HepG2 (cell line): Measurements from ENCODE around the gene SENP5. TPM values are rescaled to one million over a fixed set of nuclear protein-coding genes. Genes with fewer than 3 reads are reported as not detected.

Experiments
- CBX2 ChIP-seq, 2 experiments: fragments of 200-600 bp in 1 of 2; sonication (generic); formaldehyde crosslinking in 1 of 2; IDR thresholded peaks; 2 replicates each; pipeline versions ENCODE4 v1.7.0 to v1.8.1; 2018 to 2022; ENCODE audit warnings: low read depth in 2 of 2, low read length in 1 of 2, mild to moderate bottlenecking in 1 of 2, missing genetic modification reagents in 1 of 2
- DNMT3B ChIP-seq: conservative IDR thresholded peaks from 2 replicates; pipeline ENCODE4 v1.6.1; 2016; ENCODE audit warnings: missing biosample characterization, control low read depth
- ELF1 ChIP-seq: sonication (generic); formaldehyde crosslinking; IDR thresholded peaks from 2 replicates; pipeline ENCODE4 v1.4.0; 2020; ENCODE audit warnings: missing genetic modification reagents
- FOXJ3 ChIP-seq: sonication (generic); formaldehyde crosslinking; IDR thresholded peaks from 2 replicates; pipeline ENCODE4 v1.4.0; 2020; ENCODE audit warnings: missing genetic modification reagents, mild to moderate bottlenecking, borderline replicate concordance
- GABPA ChIP-seq, 2 experiments: IDR thresholded peaks; 2 replicates each; pipeline ENCODE4 v1.6.1; 2011 to 2016; ENCODE audit warnings: low read depth in 2 of 2, low read length in 1 of 2, missing biosample characterization in 1 of 2, missing genetic modification characterization in 1 of 2
- HBP1 ChIP-seq: IDR thresholded peaks from 2 replicates; pipeline ENCODE4 v1.6.1; 2016; ENCODE audit warnings: low read depth, control low read depth
- ISL2 ChIP-seq: sonication (generic); formaldehyde crosslinking; IDR thresholded peaks from 2 replicates; pipeline ENCODE4 v1.5.0; 2020; ENCODE audit warnings: missing genetic modification reagents
- NFAT5 ChIP-seq: sonication (generic); formaldehyde crosslinking; IDR thresholded peaks from 2 replicates; pipeline ENCODE4 v1.4.0; 2020; ENCODE audit warnings: missing genetic modification reagents
- PAWR ChIP-seq: sonication (generic); formaldehyde crosslinking; IDR thresholded peaks from 2 replicates; pipeline ENCODE4 v1.4.0; 2020; ENCODE audit warnings: missing genetic modification reagents, mild to moderate bottlenecking, borderline replicate concordance
- SAFB2 ChIP-seq: sonication (generic); formaldehyde crosslinking; IDR thresholded peaks from 2 replicates; pipeline ENCODE4 v1.5.1; 2020; ENCODE audit warnings: missing genetic modification reagents, low read depth, mild to moderate bottlenecking, borderline replicate concordance
- SP1 ChIP-seq, 2 experiments: fragments of 450-650 bp in 1 of 2; sonication (generic) in 1 of 2; formaldehyde crosslinking in 1 of 2; IDR thresholded peaks; 2 replicates each; pipeline versions ENCODE4 v1.4.0 to v1.6.1; 2016 to 2020; ENCODE audit warnings: missing genetic modification reagents in 1 of 2
- SUZ12 ChIP-seq: fragments of 150-350 bp; IDR thresholded peaks from 2 replicates; pipeline ENCODE4 v1.6.1; 2014; ENCODE audit warnings: low read depth, low read length
- THYN1 ChIP-seq: sonication (generic); formaldehyde crosslinking; IDR thresholded peaks from 2 replicates; pipeline ENCODE4 v1.8.1; 2023; ENCODE audit warnings: low read depth, mild to moderate bottlenecking, moderate library complexity, missing genetic modification reagents, borderline replicate concordance
- ZC3H13 ChIP-seq: sonication (generic); formaldehyde crosslinking; IDR thresholded peaks from 2 replicates; pipeline ENCODE4 v1.8.1; 2023; ENCODE audit warnings: mild to moderate bottlenecking, missing genetic modification reagents, moderate library complexity
- ZFP36 ChIP-seq: fragments of 150-350 bp; IDR thresholded peaks from 2 replicates; pipeline ENCODE4 v1.6.1; 2018; ENCODE audit warnings: borderline replicate concordance, low read length, low read depth; ENCODE audit not compliant: partially characterized antibody
- ZNF567 ChIP-seq: sonication (generic); formaldehyde crosslinking; IDR thresholded peaks from 2 replicates; pipeline ENCODE4 v1.8.1; 2023; ENCODE audit warnings: mild to moderate bottlenecking, missing genetic modification reagents, borderline replicate concordance
- ZNF639 ChIP-seq: conservative IDR thresholded peaks from 2 replicates; pipeline ENCODE4 v1.6.1; 2018; ENCODE audit warnings: missing genetic modification reagents
- ZNF737 ChIP-seq: sonication (generic); formaldehyde crosslinking; IDR thresholded peaks from 2 replicates; pipeline ENCODE4 v1.5.0; 2020; ENCODE audit warnings: missing genetic modification reagents, mild to moderate bottlenecking, borderline replicate concordance
- ZNF766 ChIP-seq: sonication (generic); formaldehyde crosslinking; IDR thresholded peaks from 2 replicates; pipeline ENCODE4 v1.5.0; 2020; ENCODE audit warnings: missing genetic modification reagents, borderline replicate concordance
- ZNF772 ChIP-seq: sonication (generic); formaldehyde crosslinking; IDR thresholded peaks from 2 replicates; pipeline ENCODE4 v1.5.0; 2020; ENCODE audit warnings: mild to moderate bottlenecking, missing genetic modification reagents
- polyA plus RNA-seq, 8 experiments: library from polyadenylated mRNA; depleted of rRNA in 3 of 8; stranded (reverse) in 7 of 8; unstranded in 1 of 8; fragments of >200 nt; fragmentation: Illumina TruSeq in 4 of 8; extraction: Trizol in 4 of 8; gene quantifications; 2 replicates each; pipeline versions ENCODE4 v1.2.1 to v1.2.3, GENCODE V29; 2011 to 2016; ENCODE audit warnings: low read depth in 4 of 8, missing spikeins in 1 of 8, mixed read lengths in 1 of 8; ENCODE audit not compliant: insufficient read depth in 1 of 8
- total RNA-seq, 5 experiments: library from RNA; depleted of rRNA; stranded (reverse); fragments of >200 nt; fragmentation: Illumina TruSeq; extraction: Trizol; gene quantifications; 2 replicates each; pipeline ENCODE4 v1.2.3, GENCODE V29; 2016; ENCODE audit warnings: low read depth in 1 of 5

The SENP5 gene
- total and polyA plus RNA-seq, 2 of the 13 experiments (the other 11 are each of a cell fraction or from before 2014, with no cell fraction given), result 17.6 to 30.9 TPM

- no peak for TF ChIP-seq ZNF639
- TF ChIP-seq FOXJ3 (CRISPR knock-in tag), result no peak
- TF ChIP-seq NFAT5 (CRISPR knock-in tag), result no peak
- no peak for TF ChIP-seq SUZ12
- TF ChIP-seq ZNF766, result no peak
- no peak for TF ChIP-seq SP1 (IDR thresholded peaks at IDR 0.05)
- TF ChIP-seq SP1 (CRISPR knock-in tag; IDR thresholded peaks at IDR 0.05), result no peak
- TF ChIP-seq DNMT3B (CRISPR knock-in tag), result no peak
- no peak for TF ChIP-seq ZNF737 (CRISPR knock-in tag)
- no peak for TF ChIP-seq PAWR (CRISPR knock-in tag)
- no peak for TF ChIP-seq HBP1 (CRISPR knock-in tag)
- TF ChIP-seq ELF1 (CRISPR knock-in tag), result no peak
- TF ChIP-seq CBX2 (IDR thresholded peaks at IDR 0.05; ENCODE audit: low read depth, low read length), result no peak
- no peak for TF ChIP-seq CBX2 (CRISPR knock-in tag; IDR thresholded peaks at IDR 0.05; ENCODE audit: low read depth)
- TF ChIP-seq ISL2 (CRISPR knock-in tag), result 0 out of 2 replicates have a peak, but pooled peaks have one; percentile 20
- no peak for TF ChIP-seq THYN1 (CRISPR knock-in tag)
- 0 out of 2 replicates have a peak, but pooled peaks have one; percentile 38 for TF ChIP-seq ZNF567 (CRISPR knock-in tag)
- TF ChIP-seq GABPA (IDR thresholded peaks at IDR 0.05; ENCODE audit: low read depth, low read length), result no peak
- no peak for TF ChIP-seq GABPA (CRISPR knock-in tag; IDR thresholded peaks at IDR 0.05; ENCODE audit: low read depth)
- 0 out of 2 replicates have a peak, but pooled peaks have one; percentile 36 for TF ChIP-seq SAFB2 (CRISPR knock-in tag)
- no peak for TF ChIP-seq ZC3H13
- no peak for TF ChIP-seq ZFP36
- TF ChIP-seq ZNF772 (CRISPR knock-in tag), result no peak
These were observed 80.9 kb downstream of the SENP5 start (continued) for GRCh38 chr3:196948442-196949284.
